Activated T-cell treated with anti-CD3 and anti-CD28 coated beads for 4 hours (primary cell): Measurements from ENCODE around the gene AUP1.
A peak's percentile ranks its signal among the peaks of the same experiment; 100 is the strongest.

ENCODE experiments used
- DNase-seq: peaks from one replicate; pipeline ENCODE4 v3.0.0-alpha.2; 2020

Gene AUP1

DNA sequence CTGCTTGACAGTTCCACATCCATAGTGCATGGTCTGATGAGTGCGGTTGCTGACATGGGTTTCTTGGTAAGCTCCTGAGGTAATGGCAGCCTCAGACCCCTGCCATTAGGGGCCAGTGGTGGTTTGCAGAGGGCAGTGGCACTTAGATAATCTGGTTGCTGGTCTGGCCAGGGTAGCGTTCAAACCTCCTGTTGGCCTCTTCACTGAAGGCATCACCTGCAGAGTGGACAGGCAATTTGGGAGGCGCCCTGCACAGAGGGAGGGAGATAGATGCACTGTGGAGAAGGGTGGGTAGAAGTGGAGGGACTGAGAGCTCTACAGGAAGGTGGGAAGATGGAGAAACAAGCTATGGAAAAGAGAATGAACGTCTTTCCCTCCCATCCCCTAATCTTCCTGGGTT is 4.0 kb upstream of the AUP1 start:
- no peak for DNase-seq

GRCh38 chr2:74532222-74532621 is 2.7 kb upstream of the AUP1 start:
- DNase-seq: no peak

GRCh38 chr2:74531666-74532065 is 2.2 kb upstream of the AUP1 start:
- no peak for DNase-seq

DNA sequence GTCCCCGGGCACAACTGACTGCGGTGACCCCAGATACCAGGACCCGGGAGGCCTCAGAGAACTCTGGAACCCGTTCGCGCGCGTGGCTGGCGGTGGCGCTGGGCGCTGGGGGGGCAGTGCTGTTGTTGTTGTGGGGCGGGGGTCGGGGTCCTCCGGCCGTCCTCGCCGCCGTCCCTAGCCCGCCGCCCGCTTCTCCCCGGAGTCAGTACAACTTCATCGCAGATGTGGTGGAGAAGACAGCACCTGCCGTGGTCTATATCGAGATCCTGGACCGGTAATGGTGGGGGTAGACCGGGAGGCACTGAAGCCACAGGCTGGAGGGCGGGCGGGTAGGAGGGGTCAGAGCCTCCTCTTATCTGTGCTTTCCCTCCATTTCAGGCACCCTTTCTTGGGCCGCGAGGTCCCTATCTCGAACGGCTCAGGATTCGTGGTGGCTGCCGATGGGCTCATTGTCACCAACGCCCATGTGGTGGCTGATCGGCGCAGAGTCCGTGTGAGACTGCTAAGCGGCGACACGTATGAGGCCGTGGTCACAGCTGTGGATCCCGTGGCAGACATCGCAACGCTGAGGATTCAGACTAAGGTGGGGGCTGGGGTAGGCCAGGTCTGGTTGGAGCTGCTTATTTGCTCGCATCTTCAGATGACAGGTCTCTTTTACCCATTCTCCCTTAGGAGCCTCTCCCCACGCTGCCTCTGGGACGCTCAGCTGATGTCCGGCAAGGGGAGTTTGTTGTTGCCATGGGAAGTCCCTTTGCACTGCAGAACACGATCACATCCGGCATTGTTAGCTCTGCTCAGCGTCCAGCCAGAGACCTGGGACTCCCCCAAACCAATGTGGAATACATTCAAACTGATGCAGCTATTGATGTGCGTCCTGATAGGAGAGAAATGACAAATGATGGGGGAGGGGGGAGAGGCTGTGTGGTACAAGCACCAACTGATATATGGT is 1.0 kb upstream of the AUP1 start:
- DNase-seq: no peak

GRCh38 chr2:74528600-74529356 is 728 bp downstream of the AUP1 start:
- no peak for DNase-seq

DNA sequence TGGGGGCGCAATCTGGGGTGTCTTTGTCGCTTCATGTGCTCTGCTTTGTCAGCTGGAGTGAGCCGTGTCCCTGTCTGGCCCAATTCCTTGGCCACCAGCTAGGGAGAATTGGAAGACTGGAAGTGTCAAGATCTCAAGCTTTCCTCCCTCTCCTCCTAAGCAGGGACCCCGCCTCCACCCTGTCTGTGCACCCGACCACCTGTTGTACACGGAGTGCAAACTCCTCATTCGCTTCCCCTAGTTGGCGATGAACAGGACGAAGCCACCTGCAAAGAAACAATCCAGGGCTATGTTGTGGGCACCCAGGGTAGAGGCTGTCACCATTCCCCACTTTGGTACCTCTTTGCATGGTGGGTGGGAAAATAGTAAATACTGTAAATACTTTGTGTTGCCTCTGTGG is 1.8 kb downstream of the AUP1 start:
- no peak for DNase-seq

DNA sequence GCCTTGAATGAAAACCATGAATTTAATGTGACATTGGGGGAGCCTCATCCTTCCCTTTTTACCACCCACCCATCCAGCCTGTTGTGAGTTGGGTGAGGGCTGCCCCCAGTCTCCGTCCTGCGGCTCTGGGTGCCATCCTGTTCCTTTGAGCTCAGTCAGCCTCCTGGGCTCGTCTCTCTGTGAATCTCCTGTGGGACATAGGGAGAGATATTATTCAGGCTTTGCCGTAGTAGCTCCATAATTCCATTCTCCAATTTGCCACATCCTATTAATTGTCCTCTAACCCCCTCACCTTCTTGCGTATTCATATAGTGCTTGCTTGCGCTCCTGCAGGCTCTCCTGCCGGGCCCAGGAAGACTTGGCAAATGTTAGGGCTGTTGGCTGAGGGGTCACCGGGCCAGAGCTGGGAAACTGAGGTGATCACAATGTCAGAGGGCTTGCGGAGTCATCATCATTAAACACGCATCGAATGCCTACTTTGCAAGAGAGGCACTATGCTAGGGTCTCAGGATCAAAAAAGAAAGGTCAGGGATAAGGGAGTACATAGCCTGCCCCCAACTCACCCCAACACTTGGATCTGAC is 2.8 kb downstream of the AUP1 start:
- no peak for DNase-seq

DNA sequence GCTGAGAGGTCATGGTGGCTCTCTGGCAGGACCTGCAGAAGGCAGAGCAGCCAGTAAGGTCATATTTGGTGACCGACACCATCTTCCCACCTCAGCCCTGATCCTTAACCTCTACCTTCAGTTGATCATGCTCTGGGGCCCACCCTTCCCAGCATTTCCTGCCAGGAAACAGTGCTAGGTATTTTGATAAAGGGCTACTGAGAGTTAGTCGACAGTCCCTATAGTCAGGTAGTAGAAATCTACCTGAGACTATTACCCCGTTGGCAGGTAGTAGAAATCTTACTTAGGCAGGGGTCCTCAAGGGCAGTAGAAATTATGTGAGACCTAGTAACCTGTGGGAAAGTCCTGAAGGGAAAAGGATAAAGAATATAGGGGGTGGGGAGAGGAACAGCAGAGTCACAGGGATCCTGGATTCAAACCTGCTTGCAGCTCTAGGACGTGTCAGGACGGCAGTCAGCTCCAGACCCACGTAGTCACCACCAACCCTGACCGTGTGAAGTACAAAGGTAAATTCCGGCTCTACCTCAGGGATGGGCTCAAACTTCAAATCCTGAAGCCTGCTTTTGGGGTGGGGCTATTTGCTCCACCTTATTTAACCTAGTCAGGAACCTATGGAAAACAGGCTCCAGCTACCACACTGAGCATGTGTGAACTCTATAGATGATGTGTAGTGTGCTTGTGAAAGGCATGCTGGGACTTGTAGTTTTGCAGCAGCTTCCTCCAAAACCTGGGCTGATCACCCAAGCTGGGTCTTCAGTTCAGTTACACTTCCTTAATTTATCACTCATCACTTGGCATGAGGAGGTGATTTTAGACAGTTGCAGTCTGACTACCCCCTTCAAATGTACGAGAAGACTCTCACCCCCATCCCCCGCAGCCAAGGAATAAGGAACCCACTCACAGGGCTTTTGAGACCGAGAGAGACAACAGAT is 3.5 kb downstream of the AUP1 start, which contains the start of gene DQX1:
Gene DQX1, minus strand, starts transcription at position 515 of the 932 bp plus-strand sequence. Its CDS starts 502 bp downstream, at position 13.
- DNase-seq: no peak

- DNase-seq: no peak
Measured at GRCh38 chr2:74524955-74525716, 4.4 kb downstream of the AUP1 start.

GRCh38 chr2:74524005-74524404 is 5.5 kb downstream of the AUP1 start:
- no peak for DNase-seq

DNA sequence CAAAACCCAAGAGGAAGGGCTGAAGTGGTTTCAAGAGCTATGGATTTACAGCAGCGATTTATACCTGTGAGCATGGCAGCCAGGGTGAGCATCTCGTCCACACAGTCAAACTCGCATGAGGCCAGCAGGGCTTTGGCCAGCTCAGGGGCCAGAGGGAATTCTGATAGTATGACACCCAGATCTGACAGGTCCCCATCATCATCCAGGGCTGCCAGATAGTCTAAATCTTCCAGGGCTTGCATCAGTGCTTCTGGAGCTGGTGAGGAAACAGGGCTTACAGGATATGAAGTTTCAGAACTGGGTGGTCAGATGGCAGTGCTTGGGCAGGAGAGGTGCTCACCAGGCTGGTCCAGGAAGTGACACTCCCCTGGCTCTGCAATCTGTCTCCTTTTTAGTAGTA is 7.0 kb downstream of the AUP1 start:
- no peak for DNase-seq

GRCh38 chr2:74516650-74517049 is 12.9 kb downstream of the AUP1 start:
- no peak for DNase-seq

- peak; percentile 75 for DNase-seq
Measured at GRCh38 chr2:74515981-74516633, 13.4 kb downstream of the AUP1 start.

GRCh38 chr2:74515271-74515980 is 14.1 kb downstream of the AUP1 start:
- DNase-seq: no peak

DNA sequence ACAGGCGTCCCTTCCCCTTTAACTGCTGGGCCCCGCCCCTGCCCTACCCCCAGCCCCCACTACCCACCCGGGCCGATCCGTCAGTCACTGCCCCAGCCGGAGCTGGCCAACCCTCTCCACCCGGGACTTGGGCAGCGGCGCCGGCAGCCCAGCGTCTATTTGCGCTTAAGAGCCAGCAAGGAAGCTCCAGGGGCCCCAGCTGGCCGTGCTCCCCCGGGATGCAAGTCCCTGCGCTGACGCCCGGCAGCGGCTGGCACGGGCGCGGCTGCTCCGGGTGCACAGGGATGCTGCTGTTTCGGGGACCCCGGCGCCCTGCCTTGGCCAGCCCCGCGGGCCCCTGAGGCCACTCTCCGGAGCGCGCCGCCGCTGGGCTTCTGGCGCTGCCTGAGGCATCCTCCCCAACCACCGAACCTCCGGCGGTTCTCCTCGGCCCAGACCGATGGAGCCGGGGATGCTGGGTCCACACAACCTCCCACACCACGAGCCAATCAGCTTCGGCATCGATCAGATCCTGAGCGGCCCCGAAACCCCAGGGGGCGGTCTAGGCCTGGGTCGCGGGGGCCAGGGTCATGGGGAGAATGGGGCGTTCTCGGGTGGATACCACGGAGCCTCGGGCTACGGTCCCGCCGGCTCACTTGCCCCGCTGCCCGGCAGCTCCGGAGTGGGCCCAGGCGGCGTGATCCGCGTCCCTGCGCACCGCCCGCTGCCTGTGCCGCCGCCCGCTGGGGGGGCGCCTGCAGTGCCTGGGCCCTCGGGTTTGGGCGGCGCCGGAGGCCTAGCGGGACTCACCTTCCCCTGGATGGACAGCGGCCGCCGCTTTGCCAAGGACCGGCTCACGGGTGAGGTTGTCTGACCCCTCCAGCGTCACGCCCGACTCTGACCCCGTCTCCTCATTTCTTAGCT is 14.9 kb downstream of the AUP1 start, which contains the start of gene TLX2:
Gene TLX2, plus strand, starts transcription at position 83 of the 903 bp plus-strand sequence. Its CDS starts 357 bp downstream, at position 440.
- no peak for DNase-seq

DNA sequence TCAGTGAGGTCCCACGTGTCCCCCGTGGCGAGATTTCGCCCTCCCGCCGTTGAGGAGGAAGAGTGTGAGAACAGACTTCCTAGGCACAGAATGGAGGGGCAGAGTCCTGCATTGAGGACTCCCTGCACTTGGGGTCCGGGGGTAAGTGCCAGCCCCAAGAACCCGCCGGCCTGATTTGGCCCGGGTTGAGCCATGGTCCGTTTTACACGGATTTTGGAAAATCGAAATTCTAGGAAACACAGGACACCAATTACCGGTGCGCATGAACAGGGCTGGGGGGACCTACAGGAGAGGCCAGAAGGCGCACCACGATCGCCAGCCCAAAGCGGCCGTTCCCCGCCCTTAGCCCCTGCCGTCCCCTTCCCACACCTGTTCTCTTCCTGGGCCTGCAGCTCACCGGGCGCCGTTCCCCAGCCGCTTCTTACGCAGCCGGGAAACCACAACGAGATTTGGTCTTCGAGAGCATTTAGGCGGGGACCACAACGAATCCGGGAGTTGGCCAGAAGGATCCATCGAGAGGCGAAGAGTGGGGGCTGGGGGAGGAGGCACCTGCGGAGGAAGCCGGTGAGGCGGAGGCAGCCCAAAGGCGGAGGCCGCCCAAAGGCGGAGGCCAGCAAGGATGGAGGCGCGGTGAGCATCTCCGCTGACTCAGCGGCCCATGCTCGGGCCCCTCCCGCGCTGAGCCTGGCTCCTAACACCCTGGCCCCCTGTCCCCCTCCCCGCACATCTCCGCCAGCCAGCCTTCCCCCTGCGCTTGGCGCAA is 15.7 kb downstream of the AUP1 start:
- DNase-seq: no peak

GRCh38 chr2:74512744-74513604 is 16.5 kb downstream of the AUP1 start:
- no peak for DNase-seq
